HepG2 (cell line): ENCODE measurements around the gene GINS2. TPM values are rescaled to one million over a fixed set of nuclear protein-coding genes. Genes with fewer than 3 reads are reported as not detected.

Experiments used
- ATAC-seq: fragments of 200-7000 bp; cut with Tn5 transposase; 3 replicates; pipeline ENCODE4 v1.9.1; 2020; ENCODE audit warnings: mild to moderate bottlenecking, moderate library complexity
- BruUV-seq: library from RNA; stranded (reverse); fragments of 400-500 nt; replicated peaks from 2 replicates; lab custom pipeline; 2021; lab: Mats Ljungman, UMichigan
- CTCF ChIA-PET: fragments of 300-600 bp; formaldehyde crosslinking; extraction: SDS; loops from one replicate; lab custom pipeline; 2021; ENCODE audit warnings: low total read pairs, inconsistent platforms, low intra/inter-chr PET ratio; lab: Yijun Ruan, JAX
- POLR2A ChIA-PET: fragments of 350-600 bp; sonication (Branson Sonifier 250); formaldehyde crosslinking; loops from one replicate; lab custom pipeline; 2020; ENCODE audit warnings: antibody characterized with exemption, inconsistent platforms; lab: Yijun Ruan, JAX
- DNase-seq: peaks from one replicate; pipeline ENCODE4 v3.0.0-alpha.2; 2015; ENCODE audit warnings: low spot score
- FAIRE-seq: peaks from 3 replicates; lab custom pipeline; 2011; peaks lifted over from hg19 to GRCh38; lab: Jason Lieb, UNC
- H2AFZ ChIP-seq: one replicate; pipeline ENCODE4 v1.6.1; 2011; ENCODE audit warnings: low read length, inconsistent platforms
- H3K27ac ChIP-seq: fragments of 300-600 bp; 3 replicates; pipeline ENCODE4 v1.8.0; 2011; ENCODE audit warnings: mixed run types, mild to moderate bottlenecking, mixed read lengths, low read length, inconsistent platforms; ENCODE audit not compliant: insufficient read depth; ENCODE audit errors: extremely low read length
- H3K27me3 ChIP-seq, 2 experiments: fragments of 200-600 bp in 1 of 2; 2 replicates in 1 of 2; 3 replicates in 1 of 2; pipeline versions ENCODE4 v1.6.0 to v1.8.0; 2011; ENCODE audit warnings: low read length in 2 of 2, mild to moderate bottlenecking in 2 of 2, moderate library complexity in 2 of 2, inconsistent platforms in 1 of 2; ENCODE audit not compliant: insufficient read depth in 2 of 2, control insufficient read depth in 1 of 2
- H3K36me3 ChIP-seq, 2 experiments: fragments of 200-600 bp in 1 of 2; replicated peaks in 1 of 2; 2 replicates in 1 of 2; 3 replicates in 1 of 2; pipeline versions ENCODE4 v1.5.1 to v1.8.0; 2011; ENCODE audit warnings: low read length in 2 of 2, inconsistent platforms in 1 of 2; ENCODE audit not compliant: insufficient read depth in 2 of 2, control insufficient read depth in 1 of 2
- H3K4me1 ChIP-seq: 2 replicates; pipeline ENCODE4 v1.5.1; 2012; ENCODE audit warnings: low read length, inconsistent platforms; ENCODE audit not compliant: insufficient read depth
- H3K4me2 ChIP-seq: 2 replicates; pipeline ENCODE4 v1.6.0; 2011; ENCODE audit warnings: low read depth, low read length, inconsistent platforms
- H3K4me3 ChIP-seq, 3 experiments: fragments of 200-600 bp in 1 of 3; sonication (generic), shearing (Covaris generic) in 1 of 3; replicated peaks in 1 of 3; 2 replicates each; pipeline ENCODE4 v1.5.1; 2011 to 2016; ENCODE audit warnings: low read length in 3 of 3, inconsistent platforms in 2 of 3, low read depth in 2 of 3, mild to moderate bottlenecking in 2 of 3, control low read depth in 1 of 3, mixed read lengths in 1 of 3; ENCODE audit not compliant: insufficient read depth in 1 of 3
- H3K79me2 ChIP-seq: one replicate; pipeline ENCODE4 v1.6.1; 2011; ENCODE audit warnings: low read length, inconsistent platforms; ENCODE audit not compliant: insufficient read depth
- H3K9ac ChIP-seq: 2 replicates; pipeline ENCODE4 v1.6.0; 2011; ENCODE audit warnings: mild to moderate bottlenecking, low read depth, low read length, inconsistent platforms; ENCODE audit not compliant: insufficient read depth
- H3K9me3 ChIP-seq: 2 replicates; pipeline ENCODE4 v1.5.1; 2012; ENCODE audit warnings: mild to moderate bottlenecking, low read length
- H4K20me1 ChIP-seq: 2 replicates; pipeline ENCODE4 v1.6.0; 2011; ENCODE audit warnings: inconsistent platforms, mild to moderate bottlenecking, low read length, moderate library complexity; ENCODE audit not compliant: insufficient read depth
- HIVEP1 ChIP-seq: sonication (generic); formaldehyde crosslinking; IDR thresholded peaks from 2 replicates; pipeline ENCODE4 v1.4.0; 2020; ENCODE audit warnings: mild to moderate bottlenecking, missing genetic modification reagents
- MZF1 ChIP-seq: sonication (generic); formaldehyde crosslinking; IDR thresholded peaks from 2 replicates; pipeline ENCODE4 v1.8.1; 2023; ENCODE audit warnings: mild to moderate bottlenecking, missing genetic modification reagents, borderline replicate concordance
- RBAK ChIP-seq: sonication (generic); formaldehyde crosslinking; IDR thresholded peaks from 2 replicates; pipeline ENCODE4 v1.5.1; 2020; ENCODE audit warnings: mild to moderate bottlenecking, missing genetic modification reagents
- RBM22 ChIP-seq: fragments of 200-400 bp; formaldehyde crosslinking; optimal IDR thresholded peaks from 2 replicates; pipeline ENCODE3; 2017; ENCODE audit warnings: mild to moderate bottlenecking, low read length, moderate library complexity
- ZNF629 ChIP-seq: sonication (generic); formaldehyde crosslinking; conservative IDR thresholded peaks from 2 replicates; pipeline ENCODE4 v1.5.0; 2020; ENCODE audit warnings: missing genetic modification reagents
- ZNF782 ChIP-seq: sonication (generic); formaldehyde crosslinking; IDR thresholded peaks from 2 replicates; pipeline ENCODE4 v1.4.0; 2020; ENCODE audit warnings: missing genetic modification reagents, mild to moderate bottlenecking, borderline replicate concordance
- WGBS: methylation state at CpG from one replicate; pipeline ENCODE4 v1.1.6; 2017; ENCODE audit warnings: low lambda C conversion rate; 5-methylcytosine and 5-hydroxymethylcytosine counted together
- in situ Hi-C: cut with HindIII; loops from 2 replicates; pipeline ENCODE4 v1.10.0; 2017; ENCODE audit warnings: low pct_unique_long_range_greater_than_20kb; ENCODE audit not compliant: extremely low pct_ligation_motif_present
- intact Hi-C: fragments of 100-400 bp; cut with micrococcal nuclease; formaldehyde crosslinking; loops from one replicate; pipeline ENCODE4 v1.10.0; 2022; ENCODE audit not compliant: unreplicated experiment
- polyA plus RNA-seq, 8 experiments: library from polyadenylated mRNA; depleted of rRNA in 3 of 8; stranded (reverse) in 7 of 8; unstranded in 1 of 8; fragments of >200 nt; fragmentation: Illumina TruSeq in 4 of 8; extraction: Trizol in 4 of 8; gene quantifications; 2 replicates each; pipeline versions ENCODE4 v1.2.1 to v1.2.3, GENCODE V29; 2011 to 2016; ENCODE audit warnings: low read depth in 4 of 8, missing spikeins in 1 of 8, mixed read lengths in 1 of 8; ENCODE audit not compliant: insufficient read depth in 1 of 8
- total RNA-seq, 5 experiments: library from RNA; depleted of rRNA; stranded (reverse); fragments of >200 nt; fragmentation: Illumina TruSeq; extraction: Trizol; gene quantifications; 2 replicates each; pipeline ENCODE4 v1.2.3, GENCODE V29; 2016; ENCODE audit warnings: low read depth in 1 of 5

Gene GINS2
- total and polyA plus RNA-seq, 2 of the 13 experiments (the other 11 are each of a cell fraction or from before 2014, with no cell fraction given): 10.6 to 48.3 TPM

DNA sequence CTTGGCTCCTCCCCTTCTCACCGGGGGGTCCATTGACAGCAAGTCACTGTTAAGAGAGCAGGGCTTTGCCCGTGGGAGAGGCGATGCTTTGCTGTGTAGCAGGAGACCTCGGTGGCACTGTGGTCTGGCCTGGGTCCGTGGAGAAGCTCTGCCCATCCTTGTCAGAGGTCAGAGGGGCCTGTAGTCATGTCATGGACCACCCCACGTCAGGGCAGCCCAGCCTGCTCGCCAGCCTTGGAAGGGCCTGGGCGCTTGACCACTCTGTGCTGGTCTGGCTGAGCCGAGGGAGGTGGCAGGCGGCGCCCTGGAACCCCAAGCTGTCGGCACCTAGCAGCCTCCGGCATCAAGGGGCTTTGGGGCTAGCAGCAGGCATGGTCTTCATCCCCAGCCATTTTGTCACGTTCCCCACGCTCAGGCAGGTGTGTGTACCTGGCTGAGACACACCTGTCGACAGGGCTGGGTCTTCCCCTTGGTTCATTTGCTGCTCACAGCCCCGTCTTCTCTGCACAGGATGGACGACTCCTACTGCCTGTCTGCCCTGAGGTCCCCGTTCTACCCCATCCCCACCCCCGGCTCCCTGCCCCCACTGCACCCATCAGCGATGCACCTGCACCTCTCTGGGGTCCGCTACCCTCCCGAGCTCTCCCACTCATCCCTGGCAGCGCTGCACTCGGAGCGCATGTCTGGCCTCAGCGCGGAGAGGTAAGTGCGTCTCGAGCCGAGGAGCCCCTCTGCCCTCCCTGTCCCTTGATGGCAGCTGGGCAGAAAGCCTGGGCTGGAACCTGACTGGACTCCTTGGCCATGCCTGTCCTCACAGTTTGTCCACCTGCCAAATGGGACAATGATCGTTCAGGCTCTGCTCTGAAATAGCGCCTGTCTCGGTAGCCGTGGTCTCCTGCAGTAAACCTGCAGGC is 33.3 kb downstream of the GINS2 start:
- Histone ChIP-seq H3K36me3 (peaks cover 50 to 72% of the 10 kb centered on the region in 2 experiments), H4K20me1 (peaks cover 38% of the 10 kb centered on the region), H3K4me1 (peaks cover 17% of the 10 kb centered on the region), H3K9ac (no peak overlapping the region), H3K27me3 (no peaks in the 10 kb centered on the region), H3K27ac (no peak overlapping the region), H3K4me2 (no peak overlapping the region), H3K9me3 (no peaks in the 10 kb centered on the region), H2AFZ (no peak overlapping the region), H3K79me2 (no peaks in the 10 kb centered on the region), H3K4me3 (no peak overlapping the region)
- WGBS: 98% methylated on average over 30 of the region's 35 CpGs
- ChIA-PET POLR2A (no interaction called here), CTCF (interaction anchor here (0.9 kb wide), 1 partner anchor 62 kb away, joined by 3 read pairs; no protein-coding TSS in a partner anchor)
- ATAC-seq: no peak
- TF ChIP-seq RBAK (CRISPR knock-in tag): no peak
- TF ChIP-seq RBM22: peak; percentile 78
- peak; percentile 49 for TF ChIP-seq ZNF629 (CRISPR knock-in tag)
- 0 out of 2 replicates have a peak, but pooled peaks have one; percentile 39 for TF ChIP-seq ZNF782 (CRISPR knock-in tag)
- no peak for FAIRE-seq
- DNase-seq: no peak
- intact Hi-C loops: no loop called here
- in situ Hi-C loops: loop anchor here (5.0 kb wide), 1 partner anchor 62 kb away; no protein-coding TSS in a partner anchor
- no TSS peak for BruUV-seq

DNA sequence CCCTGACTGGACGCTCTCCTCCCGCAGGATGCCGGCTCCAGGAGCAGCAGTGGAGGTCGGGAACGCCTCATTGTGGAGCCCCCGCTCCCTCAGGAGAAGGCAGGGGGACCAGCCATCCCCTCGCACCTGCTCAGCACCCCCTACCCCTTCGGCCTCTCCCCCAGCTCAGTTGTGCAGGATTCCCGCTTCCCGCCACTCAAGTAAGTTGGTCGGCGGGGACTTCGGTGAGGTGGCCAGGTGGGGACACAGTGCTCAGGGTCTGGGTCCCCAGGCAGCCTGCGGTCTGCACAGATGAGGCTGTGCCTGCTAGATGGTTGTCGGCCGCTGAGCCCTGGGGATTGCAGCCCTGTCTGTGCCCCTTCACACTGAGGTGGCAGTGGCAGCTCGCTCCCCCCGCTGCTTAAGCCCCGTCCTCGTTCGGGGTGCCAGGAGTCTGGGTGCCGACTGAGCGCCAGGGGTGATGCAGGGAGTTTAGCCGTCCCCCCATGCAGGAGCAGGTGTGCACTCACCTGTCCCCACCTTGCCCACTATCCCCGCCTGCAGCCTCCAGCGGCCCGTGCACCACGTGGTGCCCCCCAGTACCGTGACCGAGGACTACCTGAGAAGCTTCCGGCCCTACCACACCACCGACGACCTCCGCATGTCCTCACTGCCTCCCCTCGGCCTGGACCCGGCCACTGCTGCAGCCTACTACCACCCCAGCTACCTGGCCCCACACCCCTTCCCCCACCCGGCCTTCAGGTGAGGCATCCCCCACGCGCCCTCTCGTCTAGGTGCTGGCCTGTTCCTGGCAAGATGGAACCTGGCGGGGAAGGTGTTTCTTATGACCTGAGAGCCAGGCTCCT is 34.3 kb downstream of the GINS2 start:
- H4K20me1 ChIP-seq: peaks cover 42% of the 10 kb centered on the region
- H3K36me3 ChIP-seq: peaks cover 55 to 68% of the 10 kb centered on the region in 2 experiments
- CTCF ChIA-PET: no interaction called here
- H3K27me3 ChIP-seq: no peaks in the 10 kb centered on the region
- H2AFZ ChIP-seq: no peak overlapping the region
- WGBS: 96% methylated on average over 35 of the region's 41 CpGs
- no peak overlapping the region for H3K4me2 ChIP-seq
- 0 out of 2 replicates have a peak, but pooled peaks have one; percentile 11 for TF ChIP-seq HIVEP1 (CRISPR knock-in tag)
- TF ChIP-seq RBM22: peak; percentile 2
- TF ChIP-seq MZF1 (CRISPR knock-in tag): no peak
- TF ChIP-seq, all 625 proteins: peak for 2
- Histone ChIP-seq H3K4me1 (peaks cover 17% of the 10 kb centered on the region), H3K9me3 (no peaks in the 10 kb centered on the region), H3K27ac (no peak overlapping the region), H3K79me2 (no peaks in the 10 kb centered on the region), H3K9ac (no peak overlapping the region), H3K4me3 (no peak overlapping the region)
- in situ Hi-C loops (loop anchor here (5.0 kb wide), 1 partner anchor 63 kb away; no protein-coding TSS in a partner anchor), intact Hi-C loops (no loop called here)
- BruUV-seq: no TSS peak
- DNase-seq (no peak), ATAC-seq (no peak), FAIRE-seq (no peak)
- POLR2A ChIA-PET: no interaction called here
